Peyer's patch (tissue), 4 donors: ENCODE data around the gene RNF112.

Experiments
- CTCF ChIP-seq, 6 experiments: fragments of 450-650 bp in 4 of 6; fragments of 200-600 bp in 2 of 6; sonication (generic) in 1 of 6; IDR thresholded peaks; one replicate each; pipeline ENCODE4 v1.5.1; 2017 to 2019; ENCODE audit warnings: antibody characterized with exemption in 6 of 6, mild to moderate bottlenecking in 3 of 6, moderate library complexity in 1 of 6
- POLR2A ChIP-seq, 2 donors: fragments of 450-650 bp; IDR thresholded peaks; one replicate each; pipeline ENCODE4 v1.5.1; 2017; ENCODE audit warnings: antibody characterized with exemption in 2 of 2, mild to moderate bottlenecking in 2 of 2, moderate library complexity in 2 of 2

GRCh38 chr17:19412984-19413383, 2.0 kb downstream of the RNF112 start:
- no peak for TF ChIP-seq CTCF (IDR thresholded peaks at IDR 0.05)
- no peak for TF ChIP-seq POLR2A (IDR thresholded peaks at IDR 0.05)
